NCI-H2107 treated with DMSO at 0.1 percent for 48 hours (cell line): ENCODE data around the gene GAS5.
"Not testable (repeated sequence)": the region's sequence is repeated elsewhere in the genome, so short reads cannot be mapped to it uniquely, and the experiment has no call there.

ENCODE experiments used
- DNase-seq: peaks from one replicate; lab custom pipeline; 2025; ENCODE audit not compliant: unreplicated experiment; lab: John Stamatoyannopoulos, UW

The GAS5 gene

DNA sequence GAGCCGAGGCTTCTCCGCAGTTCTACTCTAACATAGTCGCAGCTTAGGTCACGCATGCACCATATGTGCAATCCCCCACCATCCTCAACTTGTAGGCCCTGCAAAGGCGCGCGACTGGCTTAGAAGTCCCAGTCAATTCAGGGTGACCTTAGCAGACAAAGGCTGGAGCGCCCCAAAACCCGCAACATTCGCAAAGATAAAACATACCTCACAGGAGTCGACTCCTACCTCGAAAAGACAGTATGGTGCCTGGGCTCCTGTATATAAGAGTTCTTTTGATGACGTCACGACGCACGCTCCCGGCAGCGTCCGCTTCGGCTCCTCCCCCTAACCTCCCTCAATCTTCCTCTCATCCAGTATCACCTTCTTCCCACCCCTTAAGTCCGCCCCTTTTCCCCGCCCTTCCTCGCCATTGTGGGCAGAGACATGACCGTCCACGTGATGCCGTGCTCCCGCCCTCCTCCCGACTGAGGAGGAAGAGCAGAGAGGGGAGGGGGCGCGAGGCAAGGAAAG is at the start of gene GAS5:
GAS5 (minus strand) TSS at position 237 of the 513 bp plus-strand sequence.
- peak; percentile 98 for DNase-seq

DNA sequence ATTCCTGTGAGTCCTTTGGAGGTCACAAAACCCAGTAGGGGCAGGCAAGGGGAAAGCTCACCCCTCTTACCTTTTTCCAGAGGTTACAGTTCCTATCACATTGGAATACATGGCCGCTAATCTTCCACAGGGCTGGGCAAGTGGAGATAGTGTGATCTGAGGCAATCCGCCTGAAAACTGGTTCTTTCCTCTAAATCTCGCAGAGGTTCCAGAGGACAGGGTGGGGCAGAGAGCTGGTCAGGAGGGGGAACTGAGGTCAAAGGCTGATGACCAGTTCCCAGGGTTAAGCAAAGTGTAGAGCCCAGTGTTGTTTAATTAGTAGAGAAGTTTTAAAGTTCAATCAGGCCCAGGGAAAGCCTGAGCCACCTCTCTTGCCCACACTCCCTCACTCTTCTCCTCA is 49.4 kb upstream of the GAS5 start, which contains the start of gene SERPINC1:
SERPINC1 (minus strand) TSS at position 179 of the 400 bp plus-strand sequence; CDS start at position 111, 68 bp downstream.
- DNase-seq: no peak

DNA sequence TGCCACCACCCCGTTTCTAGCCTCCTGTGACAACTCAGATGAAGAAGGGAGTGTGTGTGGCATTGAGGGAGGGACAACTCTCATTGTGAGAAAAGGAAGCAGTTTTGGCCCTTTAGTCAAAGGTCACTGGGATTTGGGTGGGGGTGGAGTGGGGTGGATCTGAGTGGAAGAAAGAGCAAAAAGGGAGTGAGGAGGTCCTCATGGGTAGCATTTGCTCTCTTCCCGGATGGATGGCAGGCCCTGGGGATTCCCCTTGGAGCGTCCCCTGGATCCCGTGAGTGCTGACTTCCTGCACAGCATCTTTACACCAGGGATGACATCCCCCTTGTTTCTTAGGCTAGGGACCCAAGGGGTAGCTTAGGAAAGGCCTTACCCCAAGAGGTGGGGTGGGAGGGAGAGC is 48.9 kb upstream of the GAS5 start:
- DNase-seq: no peak

DNA sequence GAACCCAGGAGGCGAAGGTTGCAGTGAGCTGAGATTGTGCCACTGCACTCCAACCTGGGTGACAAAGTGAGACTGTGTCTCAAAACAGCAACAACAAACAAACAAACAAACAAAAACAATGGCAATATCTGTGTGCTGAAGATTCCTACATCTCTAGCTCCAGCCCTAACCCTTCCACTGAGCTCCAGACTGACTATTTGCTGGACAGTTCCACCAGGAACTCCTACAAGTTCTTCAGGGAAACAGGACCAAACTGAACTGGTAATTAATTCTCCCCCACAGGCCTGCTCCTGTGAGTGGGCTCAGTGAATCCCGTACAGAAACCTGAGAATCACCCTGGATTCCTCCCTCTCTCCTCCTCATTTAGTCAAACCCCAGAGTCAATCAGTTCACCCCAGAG is 47.8 kb upstream of the GAS5 start:
- no peak for DNase-seq

DNA sequence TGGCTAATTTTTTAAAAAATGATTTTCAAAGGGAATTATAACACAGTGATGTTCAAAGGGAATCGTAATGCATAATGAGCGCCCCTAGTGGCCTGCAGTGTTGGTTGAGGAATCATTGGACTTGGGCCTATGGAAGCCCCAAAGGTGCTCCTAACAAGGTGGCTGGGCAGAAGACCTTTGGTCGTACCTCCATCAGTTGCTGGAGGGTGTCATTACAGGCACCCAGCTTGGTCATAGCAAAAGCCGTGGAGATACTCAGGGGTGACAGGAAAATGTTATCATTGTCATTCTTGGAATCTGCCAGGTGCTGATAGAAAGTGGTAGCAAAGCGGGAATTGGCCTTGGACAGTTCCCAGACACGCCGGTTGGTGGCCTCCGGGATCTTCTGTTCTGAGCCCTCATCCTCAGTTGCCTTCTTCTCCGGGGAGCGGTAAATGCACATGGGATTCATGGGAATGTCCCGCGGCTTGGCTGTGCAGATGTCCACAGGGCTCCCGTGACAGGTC is 46.6 kb upstream of the GAS5 start:
- no peak for DNase-seq

DNA sequence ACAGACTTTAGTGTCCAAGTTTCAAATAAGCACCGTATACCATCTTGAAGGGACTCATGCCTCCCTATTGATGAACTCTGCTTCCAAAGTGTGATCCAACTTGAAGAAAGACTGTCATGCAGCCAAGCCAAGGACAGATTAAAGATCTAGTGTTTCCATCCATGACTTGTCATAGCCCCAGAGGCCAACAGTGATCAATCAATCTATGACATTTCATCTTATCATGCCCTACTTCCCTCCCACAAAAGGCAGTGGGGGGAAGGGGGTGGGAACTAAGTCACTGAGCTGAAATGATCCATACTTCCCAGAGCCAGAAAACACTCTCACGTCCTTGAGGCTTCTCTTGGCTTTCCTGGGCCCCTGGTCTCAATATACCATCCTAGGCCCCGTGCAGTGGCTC is 45.3 kb upstream of the GAS5 start:
- no peak for DNase-seq

DNA sequence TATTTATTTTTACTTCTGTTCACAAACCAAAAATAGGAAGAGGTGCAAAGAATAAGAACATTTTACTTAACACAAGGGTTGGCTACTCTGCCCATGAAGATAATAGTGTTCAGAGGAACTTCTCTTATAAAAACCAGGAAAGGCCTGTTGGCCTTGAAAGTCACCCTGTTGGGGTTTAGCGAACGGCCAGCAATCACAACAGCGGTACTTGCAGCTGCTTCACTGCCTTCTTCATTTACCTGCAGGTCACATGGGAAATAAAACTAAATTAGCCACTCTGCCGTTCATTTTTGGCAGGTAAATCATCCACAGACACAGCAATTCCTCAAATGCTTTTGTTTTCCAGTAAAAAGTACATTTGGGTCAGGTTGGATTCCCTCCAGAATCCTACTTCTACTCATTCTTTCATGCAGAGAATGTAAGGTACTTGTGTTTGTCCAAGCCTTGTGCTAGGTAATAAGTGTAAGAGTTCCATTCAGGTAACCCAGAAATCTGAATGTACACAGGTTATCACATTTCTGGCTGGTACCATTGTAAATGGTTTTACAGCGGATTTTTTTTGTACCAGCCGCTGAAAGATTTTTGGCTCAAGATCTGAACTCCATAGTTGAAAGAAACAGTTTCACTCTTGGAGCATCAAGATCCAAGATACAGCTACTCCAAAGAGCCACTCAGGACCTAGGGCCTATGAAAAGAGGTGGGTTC is 36.2 kb upstream of the GAS5 start:
- peak; percentile 41 for DNase-seq

DNA sequence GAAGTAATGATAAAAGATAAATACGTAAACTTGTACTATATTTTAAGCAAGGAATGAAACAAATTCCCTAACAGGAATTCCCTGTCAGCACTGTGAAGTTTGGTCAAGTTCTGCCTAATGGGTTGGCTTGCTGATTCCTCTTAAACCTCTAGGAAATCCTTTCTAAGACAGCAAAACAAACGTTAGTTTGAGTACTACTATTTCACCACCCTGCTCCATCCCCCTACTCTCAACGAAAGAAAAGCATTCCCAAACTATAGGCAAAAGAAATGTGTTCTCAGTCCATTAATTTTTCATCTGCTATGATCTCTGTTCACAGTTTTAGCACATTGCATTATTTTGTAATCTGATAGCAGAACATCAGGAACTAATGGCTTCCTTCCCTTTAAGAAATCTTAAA is 33.2 kb upstream of the GAS5 start:
- no peak for DNase-seq

DNA sequence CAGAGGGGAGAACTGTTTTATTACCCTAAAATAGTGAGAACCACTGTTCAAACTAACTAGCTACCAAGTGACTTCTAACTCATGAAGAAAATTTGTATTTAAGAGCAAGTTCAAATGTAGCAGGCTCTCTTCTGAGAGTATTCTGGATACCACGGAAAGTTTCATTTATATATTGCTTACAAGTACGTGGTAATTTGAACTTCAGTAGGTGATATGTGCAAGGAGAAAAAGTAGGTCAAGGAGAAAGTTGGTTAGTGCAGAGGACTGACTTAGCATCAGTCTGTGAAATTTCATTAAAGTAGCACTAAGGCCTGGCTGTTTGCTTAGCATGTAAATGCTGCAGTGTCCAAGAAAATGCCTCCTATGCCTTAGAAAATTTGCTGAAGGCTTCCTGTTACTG is 32.6 kb upstream of the GAS5 start:
- no peak for DNase-seq

DNA sequence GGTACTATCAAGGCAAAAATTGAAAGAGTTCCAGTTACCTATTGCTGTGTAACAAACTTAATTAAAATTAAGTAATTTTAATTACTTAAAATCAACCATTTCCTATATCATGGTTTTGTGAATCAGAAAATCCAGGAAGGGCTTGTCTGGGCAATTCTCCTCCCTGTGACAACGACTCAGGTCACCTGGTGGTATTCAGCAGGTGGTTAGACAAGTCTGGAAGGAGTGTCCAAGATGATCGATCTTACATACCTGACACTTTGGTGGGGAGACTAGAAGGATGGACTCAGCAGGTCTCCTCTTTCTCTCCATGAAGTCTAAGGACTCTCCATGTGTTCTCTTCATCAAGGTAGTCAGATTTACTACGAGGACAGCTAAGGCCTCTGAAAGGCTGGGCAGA is 26.4 kb upstream of the GAS5 start:
- DNase-seq: no peak

DNA sequence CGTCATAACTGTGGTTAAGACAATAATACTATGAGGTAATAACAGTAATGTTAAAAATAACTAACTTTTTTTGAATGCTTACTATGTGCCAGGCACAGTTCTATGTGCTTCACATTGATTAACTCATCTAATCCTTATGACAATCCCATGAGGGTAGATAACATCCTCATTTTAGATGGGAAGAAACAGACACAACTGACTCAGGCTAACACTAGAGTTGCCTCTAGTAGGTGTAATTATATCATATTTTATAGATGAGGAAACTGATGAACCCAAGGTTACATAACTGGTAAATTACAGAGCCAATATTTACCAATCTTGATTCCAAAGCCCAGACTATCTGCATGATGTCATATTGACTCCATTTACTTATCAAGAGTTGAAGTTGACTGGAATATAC is 25.8 kb upstream of the GAS5 start:
- DNase-seq: no peak

DNA sequence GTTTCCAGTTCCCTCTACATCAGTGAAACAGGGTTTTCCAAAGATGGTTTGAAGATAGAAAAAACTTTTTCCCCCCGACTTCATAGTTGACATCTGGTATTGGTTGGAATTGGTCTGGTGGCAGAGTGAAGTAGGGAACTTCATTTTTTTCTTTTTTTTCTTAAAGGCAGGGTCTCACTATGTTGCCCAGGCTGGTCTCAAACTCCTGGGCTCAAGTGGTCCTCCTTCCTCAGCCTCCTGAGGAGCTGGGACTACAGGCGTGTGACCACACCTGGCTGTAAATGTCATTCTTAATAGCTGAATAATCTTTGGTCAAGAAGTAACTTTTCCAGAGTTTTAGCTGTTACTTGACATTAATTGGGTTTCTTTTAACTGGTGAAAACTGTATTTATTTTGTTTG is 22.1 kb upstream of the GAS5 start:
- DNase-seq: no peak

DNA sequence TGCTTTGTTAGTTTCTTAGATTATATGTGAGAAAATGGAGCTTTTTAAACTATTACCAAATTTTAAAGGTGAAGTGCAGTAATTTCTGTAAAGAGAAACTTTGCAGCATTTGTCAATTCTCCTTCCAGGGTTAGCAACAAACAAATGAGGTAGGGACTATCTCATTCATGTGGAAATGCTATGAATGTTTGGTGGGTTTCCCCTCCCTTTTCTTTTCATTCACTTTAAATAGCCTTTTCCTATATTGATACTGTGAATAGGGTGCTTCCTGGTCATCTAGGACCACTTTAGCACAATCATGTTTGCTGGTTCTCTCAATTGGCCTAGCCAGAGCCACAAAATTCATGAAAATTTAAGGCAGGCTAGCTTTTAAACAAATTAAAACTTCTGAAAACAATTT is 21.0 kb upstream of the GAS5 start:
- DNase-seq: no peak

DNA sequence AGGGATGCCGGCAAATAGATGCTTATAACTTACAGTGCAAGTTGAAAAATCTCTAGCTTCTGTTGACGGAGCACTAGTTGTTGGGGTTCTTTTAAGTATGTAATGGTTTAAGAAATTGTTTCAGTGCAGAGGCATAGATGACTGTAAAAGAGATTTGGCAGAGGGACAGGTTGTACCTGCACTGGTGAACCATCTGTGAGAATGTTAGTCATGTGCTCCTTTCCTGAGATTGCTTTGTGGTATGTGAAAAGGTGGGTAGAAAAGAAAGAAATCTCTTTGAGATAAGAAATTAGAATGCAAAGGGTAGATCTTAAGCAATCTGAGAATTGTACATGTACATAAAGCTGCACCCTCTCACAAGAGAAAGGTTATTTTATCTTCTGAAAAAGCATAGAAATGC is 19.8 kb upstream of the GAS5 start:
- DNase-seq: no peak

DNA sequence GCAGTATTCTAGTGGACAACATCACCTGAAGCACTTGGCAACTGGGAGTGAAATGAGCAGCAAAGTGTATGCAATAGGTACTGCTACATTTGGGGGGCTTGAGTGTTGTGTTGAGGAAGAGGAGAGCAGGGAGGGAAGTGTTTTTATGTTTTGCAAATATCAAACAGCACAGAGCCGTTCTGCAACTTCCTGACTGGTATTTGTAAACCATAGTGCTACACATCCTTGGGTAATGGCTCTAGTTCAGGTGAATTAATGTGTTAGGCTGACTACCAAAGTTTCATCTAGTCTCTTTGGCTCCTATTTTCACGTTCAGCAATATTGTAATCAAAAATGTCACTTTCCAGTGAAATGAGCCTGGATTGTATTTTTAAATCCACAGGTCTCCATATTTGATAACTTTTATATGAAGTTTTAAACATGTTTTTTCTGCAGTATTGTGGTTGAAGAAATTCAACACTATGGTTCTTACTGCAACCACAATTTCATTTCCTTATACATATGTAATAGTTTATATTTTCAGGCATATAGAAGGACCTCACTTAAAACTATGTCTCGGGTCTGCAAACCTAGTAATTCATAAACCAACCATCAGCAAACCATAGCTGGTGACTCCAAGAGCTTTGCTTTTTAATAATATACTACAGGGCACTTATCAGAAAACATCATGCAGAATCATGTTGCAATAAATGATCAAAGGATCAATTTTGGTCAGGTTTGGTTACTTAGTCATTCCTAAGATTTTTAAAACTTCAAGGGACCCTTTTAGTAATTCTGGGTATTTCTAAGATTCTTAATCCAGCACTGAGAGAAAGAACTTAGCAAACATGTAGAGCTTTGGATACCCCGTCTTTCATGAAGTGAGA is 19.2 kb upstream of the GAS5 start:
- DNase-seq: no peak

DNA sequence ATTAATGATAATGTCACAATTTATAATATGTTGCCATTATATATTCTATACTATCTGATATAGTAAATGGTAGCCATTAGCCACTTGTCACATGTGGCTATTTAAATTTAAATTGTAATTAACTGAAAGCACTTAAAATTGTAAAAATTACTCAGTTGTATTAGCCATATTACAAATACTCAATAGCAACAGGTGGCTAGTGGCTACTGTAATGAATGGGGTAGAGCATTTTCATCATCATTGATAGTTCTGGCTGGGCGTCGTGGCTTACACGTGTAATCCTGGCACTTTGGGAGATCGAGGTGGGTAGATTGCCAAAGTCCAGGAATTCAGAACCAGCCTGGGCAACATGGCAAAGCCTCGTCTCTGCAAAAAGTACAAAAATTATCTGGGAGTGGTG is 16.9 kb upstream of the GAS5 start:
- no peak for DNase-seq

DNA sequence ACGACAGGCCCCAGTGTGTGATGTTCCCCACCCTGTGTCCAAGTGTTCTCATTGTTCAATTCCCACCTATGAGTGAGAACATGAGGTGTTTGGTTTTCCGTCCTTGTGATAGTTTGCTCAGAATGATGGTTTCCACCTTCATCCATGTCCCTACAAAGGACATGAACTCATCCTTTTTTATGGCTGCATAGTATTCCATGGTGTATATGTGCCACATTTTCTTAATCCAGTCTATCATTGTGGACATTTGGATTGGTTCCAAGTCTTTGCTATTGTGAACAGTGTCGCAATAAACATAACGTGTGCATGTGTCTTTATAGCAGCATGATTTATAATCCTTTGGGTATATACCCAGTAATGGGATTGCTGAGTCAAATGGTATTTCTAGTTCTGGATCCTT is 13.3 kb upstream of the GAS5 start:
- not testable (repeated sequence) for DNase-seq

DNA sequence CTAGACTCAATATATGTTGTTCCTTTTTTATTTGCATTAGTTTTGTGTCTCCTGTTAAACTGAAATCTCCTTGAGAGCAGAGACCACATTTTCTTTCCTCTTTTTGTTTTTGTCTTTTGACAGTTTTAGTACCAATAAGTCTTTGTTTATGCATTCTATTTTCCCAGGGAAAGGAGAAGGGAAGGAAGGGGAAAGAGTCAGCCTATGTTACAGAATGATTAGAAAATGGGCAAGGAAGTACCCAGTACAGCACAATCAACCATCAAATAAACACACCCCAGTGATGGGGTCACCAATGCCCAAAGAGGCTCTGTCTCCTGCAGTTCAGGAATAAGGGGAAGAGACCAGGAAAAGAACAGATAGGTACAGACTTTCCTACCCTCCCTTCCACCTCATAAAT is 10.5 kb upstream of the GAS5 start:
- DNase-seq: no peak

DNA sequence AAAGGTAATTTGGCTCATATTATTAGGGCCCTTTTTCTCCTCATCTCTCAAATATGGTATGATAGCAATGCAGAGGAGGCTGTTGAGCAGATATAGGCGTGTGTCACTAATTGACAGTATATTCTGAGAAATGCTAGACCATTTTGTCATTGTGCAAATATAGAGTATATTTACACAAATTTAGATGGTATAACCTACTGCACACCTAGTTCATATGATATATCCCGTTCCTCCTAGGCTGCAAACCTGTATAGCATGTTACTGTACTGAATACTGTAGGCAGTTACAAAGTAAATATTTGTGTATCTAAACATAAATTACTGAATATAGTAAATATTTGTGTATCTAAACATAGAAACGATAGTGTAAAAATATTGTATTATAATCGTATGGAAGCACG is 8.9 kb upstream of the GAS5 start:
- no peak for DNase-seq

DNA sequence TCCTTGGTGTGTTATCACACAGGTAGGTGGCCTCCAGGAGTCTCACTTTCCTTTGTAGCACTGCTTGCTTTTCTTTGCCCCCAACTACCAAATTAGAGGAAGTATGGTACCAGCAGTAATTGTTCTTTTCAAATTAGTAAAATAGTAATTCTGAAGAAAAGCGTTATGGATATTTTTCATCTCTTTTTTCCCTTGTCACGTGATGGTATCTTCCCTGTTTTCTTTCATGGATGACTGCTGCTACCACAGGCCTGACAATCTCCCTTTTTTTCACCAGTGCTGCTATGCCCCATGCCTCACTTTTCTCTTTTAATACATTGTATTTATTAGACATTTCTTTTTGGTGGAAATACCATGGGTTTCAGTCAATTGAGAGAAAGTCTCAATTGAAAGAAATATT is 3.7 kb upstream of the GAS5 start:
- DNase-seq: no peak

DNA sequence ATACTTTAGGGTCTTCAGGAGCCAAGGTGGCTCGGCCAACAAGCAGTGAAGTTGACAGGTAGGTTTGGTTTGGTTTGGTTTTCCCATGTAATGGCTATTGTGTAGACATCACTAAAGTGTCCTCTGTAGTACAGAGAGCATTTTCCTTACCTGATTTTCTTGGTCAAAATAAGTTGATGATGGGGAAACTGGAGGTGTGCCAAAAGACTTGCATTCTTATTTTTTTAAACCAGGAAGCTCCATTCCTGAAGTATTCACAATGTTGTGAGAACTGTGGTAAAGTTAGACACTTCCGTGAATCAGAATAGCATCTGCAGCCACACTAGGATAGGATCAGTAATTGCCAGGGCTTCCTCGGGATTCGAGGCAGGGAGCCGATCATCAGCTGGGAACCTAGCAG is 3.3 kb upstream of the GAS5 start:
- DNase-seq: no peak
